Cardiac muscle cell (in vitro differentiated cells and primary cell): ENCODE results near the gene JAKMIP1. TPM values are rescaled to one million over a fixed set of nuclear protein-coding genes. Genes with fewer than 3 reads are reported as not detected.

Experiments
- DNase-seq, 2 donors: peaks; one replicate each; pipeline versions ENCODE4 v3.0.0 to v3.0.0-alpha.2; 2010 to 2017; ENCODE audit warnings: low read depth in 1 of 2, low spot score in 1 of 2
- H3K27ac ChIP-seq: fragments of 200-600 bp; sonication (generic); 2 replicates; pipeline ENCODE4 v1.5.1; 2016
- H3K27me3 ChIP-seq: fragments of 200-600 bp; sonication (generic); 2 replicates; pipeline ENCODE4 v1.6.0; 2016; ENCODE audit warnings: control low read depth
- H3K36me3 ChIP-seq: fragments of 200-600 bp; sonication (generic); 2 replicates; pipeline ENCODE4 v1.5.1; 2016; ENCODE audit warnings: control low read depth
- H3K4me1 ChIP-seq: fragments of 200-600 bp; sonication (generic); 2 replicates; pipeline ENCODE4 v1.8.1; 2017; ENCODE audit warnings: low read depth, mild to moderate bottlenecking, mixed run types
- H3K4me3 ChIP-seq: fragments of 200-600 bp; sonication (generic); 2 replicates; pipeline ENCODE4 v1.5.1; 2016; ENCODE audit warnings: mild to moderate bottlenecking
- H3K9me3 ChIP-seq: fragments of 200-600 bp; sonication (generic); 2 replicates; pipeline ENCODE4 v1.5.1; 2017; ENCODE audit warnings: low read depth, mild to moderate bottlenecking, control low read depth
- polyA plus RNA-seq: library from polyadenylated mRNA; unstranded; fragments of >200 nt; fragmentation: Nextera tagmentation; extraction: Ambion mirVana; gene quantifications from 2 replicates; pipeline ENCODE4 v1.2.1, GENCODE V29; 2016
- total RNA-seq: library from RNA; depleted of rRNA; stranded (reverse); fragments of >200 nt; gene quantifications from 2 replicates; pipeline ENCODE4 v1.2.3, GENCODE V29; 2016
- TF ChIP-seq, protein P1 (sequence below): IDR thresholded peaks from 2 replicates; pipeline ENCODE4 v1.5.1; 2012; ENCODE audit warnings: low read depth, mild to moderate bottlenecking, low read length

Gene JAKMIP1
- total and polyA plus RNA-seq, 2 experiments from 2014 or later: 0.68 to 1.2 TPM

DNA sequence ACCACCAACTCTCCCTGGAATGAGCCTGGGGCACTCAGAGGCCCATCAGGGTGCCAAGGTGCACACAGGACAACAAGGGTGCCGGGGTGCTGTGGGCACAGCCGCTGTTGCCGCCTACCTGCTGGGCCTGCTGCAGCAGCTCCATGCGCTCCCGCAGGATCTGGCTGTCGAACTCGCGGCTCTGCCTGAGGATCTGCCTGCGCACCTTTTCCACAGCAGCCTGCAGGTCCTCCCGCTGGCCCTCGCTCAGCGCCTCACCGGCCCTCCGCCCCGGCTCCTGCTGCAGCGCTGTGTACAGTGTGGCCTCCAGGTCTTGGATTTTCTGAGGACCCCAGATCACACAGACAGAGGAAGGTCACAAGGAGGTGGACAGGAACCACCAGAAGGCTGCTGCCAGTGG lies 164.6 kb downstream of the JAKMIP1 start:
- DNase-seq: no peak
- no peaks in the 10 kb centered on the region for H3K4me1 ChIP-seq
- no peaks in the 10 kb centered on the region for H3K9me3 ChIP-seq
- no peaks in the 10 kb centered on the region for H3K27me3 ChIP-seq
- TF ChIP-seq, protein P1, sequence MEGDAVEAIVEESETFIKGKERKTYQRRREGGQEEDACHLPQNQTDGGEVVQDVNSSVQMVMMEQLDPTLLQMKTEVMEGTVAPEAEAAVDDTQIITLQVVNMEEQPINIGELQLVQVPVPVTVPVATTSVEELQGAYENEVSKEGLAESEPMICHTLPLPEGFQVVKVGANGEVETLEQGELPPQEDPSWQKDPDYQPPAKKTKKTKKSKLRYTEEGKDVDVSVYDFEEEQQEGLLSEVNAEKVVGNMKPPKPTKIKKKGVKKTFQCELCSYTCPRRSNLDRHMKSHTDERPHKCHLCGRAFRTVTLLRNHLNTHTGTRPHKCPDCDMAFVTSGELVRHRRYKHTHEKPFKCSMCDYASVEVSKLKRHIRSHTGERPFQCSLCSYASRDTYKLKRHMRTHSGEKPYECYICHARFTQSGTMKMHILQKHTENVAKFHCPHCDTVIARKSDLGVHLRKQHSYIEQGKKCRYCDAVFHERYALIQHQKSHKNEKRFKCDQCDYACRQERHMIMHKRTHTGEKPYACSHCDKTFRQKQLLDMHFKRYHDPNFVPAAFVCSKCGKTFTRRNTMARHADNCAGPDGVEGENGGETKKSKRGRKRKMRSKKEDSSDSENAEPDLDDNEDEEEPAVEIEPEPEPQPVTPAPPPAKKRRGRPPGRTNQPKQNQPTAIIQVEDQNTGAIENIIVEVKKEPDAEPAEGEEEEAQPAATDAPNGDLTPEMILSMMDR: no peak
- H3K36me3 ChIP-seq: no peaks in the 10 kb centered on the region
- H3K27ac ChIP-seq: no peak overlapping the region
- H3K4me3 ChIP-seq: no peak overlapping the region

DNA sequence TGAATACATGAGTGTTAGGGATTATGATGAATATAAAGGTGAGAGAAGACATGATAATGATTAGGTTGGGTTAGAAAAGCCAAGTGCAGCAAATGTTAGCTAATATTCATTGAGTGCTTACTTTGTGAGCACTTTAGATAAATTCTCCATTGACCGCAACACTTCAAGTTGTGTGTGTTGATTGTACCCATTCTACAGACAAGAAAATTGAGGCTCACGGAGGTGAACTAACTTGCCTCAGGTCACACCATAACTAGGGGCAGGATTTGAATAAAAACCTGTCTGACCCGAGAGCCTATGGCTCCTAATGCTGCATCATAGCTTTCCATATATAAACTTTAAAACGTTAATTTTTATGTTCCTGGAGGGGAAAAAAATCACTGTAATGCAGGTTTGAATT lies 167.0 kb downstream of the JAKMIP1 start:
- H3K27ac ChIP-seq: no peak overlapping the region

GRCh38 chr4:6032249-6033244 lies 167.8 kb downstream of the JAKMIP1 start:
- no peaks in the 10 kb centered on the region for H3K9me3 ChIP-seq
- no peaks in the 10 kb centered on the region for H3K36me3 ChIP-seq
- no peak overlapping the region for H3K4me3 ChIP-seq
- TF ChIP-seq, protein P1: no peak
- no peaks in the 10 kb centered on the region for H3K4me1 ChIP-seq
- no peaks in the 10 kb centered on the region for H3K27me3 ChIP-seq
- H3K27ac ChIP-seq: no peak overlapping the region
- DNase-seq: no peak

More for the DNA sequence above, 167.0 kb downstream of the JAKMIP1 start:
- no peaks in the 10 kb centered on the region for H3K36me3 ChIP-seq
- no peaks in the 10 kb centered on the region for H3K27me3 ChIP-seq
- H3K9me3 ChIP-seq: no peaks in the 10 kb centered on the region
- no peak overlapping the region for H3K4me3 ChIP-seq
- no peak for DNase-seq
- H3K4me1 ChIP-seq: no peaks in the 10 kb centered on the region
- TF ChIP-seq, protein P1: no peak

GRCh38 chr4:6031846-6032245 lies 168.5 kb downstream of the JAKMIP1 start:
- TF ChIP-seq, protein P1: no peak
- Histone ChIP-seq H3K36me3 (no peaks in the 10 kb centered on the region), H3K4me1 (no peaks in the 10 kb centered on the region), H3K27ac (no peak overlapping the region), H3K4me3 (no peak overlapping the region), H3K27me3 (no peaks in the 10 kb centered on the region), H3K9me3 (no peaks in the 10 kb centered on the region)
- DNase-seq: no peak

DNA sequence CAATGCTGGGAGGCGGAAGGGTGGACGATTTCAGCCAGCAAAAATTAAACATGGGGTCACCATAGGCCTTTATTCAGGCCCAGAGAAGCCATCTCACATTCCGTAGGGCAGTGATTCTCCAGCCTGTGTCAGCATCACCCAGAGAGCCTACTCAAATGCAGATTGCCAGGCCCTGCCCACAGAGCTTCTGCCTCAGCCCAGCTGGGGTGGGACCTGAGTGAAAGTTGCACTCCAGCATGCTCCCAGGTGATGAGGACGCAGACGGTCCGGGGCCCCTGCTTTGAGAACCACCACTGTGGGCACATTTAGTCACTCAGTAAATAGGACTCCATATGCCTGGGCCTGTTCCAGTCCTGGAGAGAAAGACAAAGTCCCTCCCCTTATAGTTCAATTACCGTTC lies 169.7 kb downstream of the JAKMIP1 start:
- TF ChIP-seq, protein P1: no peak
- Histone ChIP-seq H3K36me3 (no peaks in the 10 kb centered on the region), H3K4me1 (no peaks in the 10 kb centered on the region), H3K4me3 (no peak overlapping the region), H3K9me3 (no peaks in the 10 kb centered on the region), H3K27me3 (no peaks in the 10 kb centered on the region), H3K27ac (no peak overlapping the region)
- DNase-seq: no peak
